GM12891 (cell line): Measurements from ENCODE around the gene HTRA3.

ENCODE experiments used
- DNase-seq: peaks from one replicate; pipeline ENCODE4 v3.0.0; 2011; ENCODE audit warnings: low spot score; ENCODE audit not compliant: insufficient read length
- FAIRE-seq: peaks from 2 replicates; lab custom pipeline; 2011; peaks lifted over from hg19 to GRCh38; lab: Jason Lieb, UNC
- PAX5 ChIP-seq: IDR thresholded peaks from 2 replicates; pipeline ENCODE4 v1.6.1; 2011; ENCODE audit warnings: low read length, moderate library complexity, mild to moderate bottlenecking; ENCODE audit not compliant: insufficient read depth, severe bottlenecking
- POLR2A ChIP-seq: IDR thresholded peaks from 2 replicates; pipeline ENCODE4 v1.6.1; 2011; ENCODE audit warnings: low read depth, low read length, control low read depth
- POLR2AphosphoS5 ChIP-seq: IDR thresholded peaks from 2 replicates; pipeline ENCODE4 v1.6.1; 2011; ENCODE audit warnings: low read depth, low read length, control low read depth
- POU2F2 ChIP-seq: IDR thresholded peaks from 2 replicates; pipeline ENCODE4 v1.6.1; 2011; ENCODE audit warnings: low read depth, mild to moderate bottlenecking, control low read depth, low read length, moderate library complexity
- SPI1 ChIP-seq: IDR thresholded peaks from 2 replicates; pipeline ENCODE4 v1.6.1; 2011; ENCODE audit warnings: low read depth, low read length, control low read depth
- TAF1 ChIP-seq: IDR thresholded peaks from 2 replicates; pipeline ENCODE4 v1.6.1; 2011; ENCODE audit warnings: low read depth, low read length, control low read depth

HTRA3 gene

DNA sequence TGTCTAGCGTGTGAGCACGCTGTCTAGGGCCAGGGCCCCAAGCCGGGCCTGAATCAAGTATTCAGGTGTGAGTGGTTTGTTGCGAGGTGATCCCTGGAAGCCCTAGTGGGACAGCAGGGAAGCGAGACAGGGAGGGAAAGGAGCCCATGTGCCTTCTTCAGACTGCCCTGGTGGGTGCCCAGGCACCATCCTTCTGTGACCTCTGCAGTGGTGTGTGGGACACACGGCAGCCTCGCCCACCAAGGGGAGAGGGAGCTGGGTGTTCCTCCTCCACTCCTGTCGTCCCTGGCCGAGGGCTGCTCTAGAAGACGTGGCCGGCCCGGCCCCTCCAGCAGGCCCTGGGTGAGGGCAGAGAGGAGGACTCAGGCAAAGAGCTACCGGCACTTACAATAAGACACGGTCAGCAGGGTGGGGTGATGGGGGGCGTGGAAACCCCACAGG is 47.4 kb downstream of the HTRA3 start:
- FAIRE-seq (no peak), DNase-seq (no peak)
- TF ChIP-seq PAX5 = no peak
- TF ChIP-seq TAF1 = no peak
- TF ChIP-seq POU2F2 = no peak
- no peak for TF ChIP-seq SPI1
- no peak for TF ChIP-seq POLR2A
- TF ChIP-seq POLR2AphosphoS5 = no peak

DNA sequence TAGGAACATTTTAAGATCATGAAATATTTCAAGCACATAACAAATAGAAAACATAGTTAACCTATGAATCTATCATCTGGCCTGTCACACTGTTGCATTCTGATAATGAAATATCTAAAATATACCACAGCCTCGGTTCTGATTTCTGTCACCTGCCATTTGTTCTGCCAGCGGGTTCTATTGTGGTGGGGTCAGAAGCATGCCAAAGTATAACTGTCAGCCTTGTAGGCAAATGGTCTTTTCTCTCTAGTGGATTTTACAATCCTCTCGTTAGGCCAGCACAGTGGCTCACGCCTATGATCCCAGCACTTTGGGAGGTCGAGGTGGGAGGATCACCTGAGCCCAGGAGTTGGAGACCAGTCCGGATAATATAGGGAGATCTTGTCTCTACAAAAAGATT is 47.9 kb downstream of the HTRA3 start:
- TF ChIP-seq POLR2A (no peak), POLR2AphosphoS5 (no peak), TAF1 (no peak), SPI1 (no peak), POU2F2 (no peak)
- DNase-seq = no peak
- FAIRE-seq = no peak

GRCh38 chr4:8318509-8318908 is 49.0 kb downstream of the HTRA3 start:
- no peak for FAIRE-seq
- no peak for TF ChIP-seq POLR2A
- TF ChIP-seq SPI1 = no peak
- no peak for TF ChIP-seq POLR2AphosphoS5
- no peak for TF ChIP-seq PAX5
- TF ChIP-seq POU2F2 = no peak
- no peak for TF ChIP-seq TAF1
- DNase-seq = no peak

GRCh38 chr4:8319061-8319460 is 49.5 kb downstream of the HTRA3 start:
- DNase-seq (no peak), FAIRE-seq (no peak)
- TF ChIP-seq SPI1 (no peak), POU2F2 (no peak), POLR2AphosphoS5 (no peak), TAF1 (no peak), POLR2A (no peak), PAX5 (no peak)

DNA sequence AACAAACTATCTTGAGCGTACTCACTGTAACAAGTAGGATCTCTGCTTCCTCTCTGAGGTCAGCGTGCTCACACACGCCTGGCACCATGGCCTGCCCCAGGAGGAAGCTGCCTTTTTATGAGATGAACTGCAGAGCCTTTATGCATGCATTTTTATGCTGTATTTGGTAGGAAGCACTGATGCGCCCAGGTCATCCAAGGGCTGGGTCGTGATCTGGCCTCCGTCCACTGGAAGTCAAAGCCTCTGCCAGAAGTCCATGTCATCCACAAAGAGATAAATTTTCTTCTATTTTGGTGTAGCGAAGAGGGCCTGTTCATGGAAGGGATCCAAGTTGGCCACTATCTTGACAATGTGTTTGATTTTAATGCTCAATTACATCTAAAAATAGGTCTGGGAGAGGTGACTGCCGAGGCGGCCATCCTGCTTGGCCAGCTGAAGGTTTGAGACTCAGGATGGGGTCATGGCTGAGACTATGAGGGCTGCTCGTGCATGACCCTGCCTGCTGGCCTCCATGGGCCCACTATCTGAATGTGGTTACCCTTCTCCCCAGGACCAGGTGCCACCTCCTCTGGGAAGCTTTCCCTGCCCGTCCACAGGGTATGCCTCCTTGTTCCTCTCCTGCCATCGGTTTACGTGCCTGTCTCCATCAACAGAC is 50.3 kb downstream of the HTRA3 start:
- DNase-seq (no peak), FAIRE-seq (no peak)
- TF ChIP-seq POLR2AphosphoS5 = no peak
- no peak for TF ChIP-seq SPI1
- no peak for TF ChIP-seq TAF1
- TF ChIP-seq POU2F2 = no peak
- TF ChIP-seq POLR2A = no peak
- no peak for TF ChIP-seq PAX5

GRCh38 chr4:8320386-8320750 is 50.8 kb downstream of the HTRA3 start:
- DNase-seq = no peak
- FAIRE-seq = no peak
- TF ChIP-seq TAF1 (no peak), POLR2A (no peak), PAX5 (no peak)

- no peak for TF ChIP-seq TAF1
- no peak for TF ChIP-seq POLR2AphosphoS5
- no peak for TF ChIP-seq POU2F2
- TF ChIP-seq PAX5 = no peak
- TF ChIP-seq POLR2A = no peak
- no peak for TF ChIP-seq SPI1
- FAIRE-seq (no peak), DNase-seq (no peak)
These were observed 51.7 kb downstream of the HTRA3 start for GRCh38 chr4:8321220-8321619.

- TF ChIP-seq POU2F2 = no peak
- no peak for TF ChIP-seq SPI1
- no peak for TF ChIP-seq PAX5
- TF ChIP-seq POLR2A = no peak
- no peak for TF ChIP-seq POLR2AphosphoS5
- no peak for TF ChIP-seq TAF1
- no peak for DNase-seq
- FAIRE-seq = no peak
These were observed 52.2 kb downstream of the HTRA3 start for GRCh38 chr4:8321771-8322170.

GRCh38 chr4:8322794-8323704 is 53.5 kb downstream of the HTRA3 start:
- TF ChIP-seq PAX5 = no peak
- TF ChIP-seq TAF1 = no peak
- DNase-seq (no peak), FAIRE-seq (no peak)
